T-helper 1 cell (primary cell): ENCODE measurements around the gene PGBD5.

Source experiments
- DNase-seq, 5 donors: peaks; one replicate each; pipeline ENCODE4 v3.0.0-alpha.2; 2012 to 2020

The PGBD5 gene

GRCh38 chr1:230395932-230396331 lies 30.2 kb downstream of the PGBD5 start:
- no peak for DNase-seq

- no peak for DNase-seq
Measured at GRCh38 chr1:230394741-230395140, 31.4 kb downstream of the PGBD5 start.

GRCh38 chr1:230394134-230394533 lies 32.0 kb downstream of the PGBD5 start:
- DNase-seq, result no peak

- no peak for DNase-seq
Measured at GRCh38 chr1:230393722-230394121, 32.4 kb downstream of the PGBD5 start.

GRCh38 chr1:230392920-230393521 lies 33.1 kb downstream of the PGBD5 start:
- no peak for DNase-seq

GRCh38 chr1:230392536-230392909 lies 33.6 kb downstream of the PGBD5 start:
- no peak for DNase-seq

GRCh38 chr1:230391776-230392535 lies 34.2 kb downstream of the PGBD5 start:
- no peak for DNase-seq

GRCh38 chr1:230390371-230390770 lies 35.8 kb downstream of the PGBD5 start:
- no peak for DNase-seq

GRCh38 chr1:230387876-230388275 lies 38.3 kb downstream of the PGBD5 start:
- DNase-seq, result no peak

- no peak for DNase-seq
Measured at GRCh38 chr1:230387296-230387695, 38.8 kb downstream of the PGBD5 start.

- no peak for DNase-seq
Measured at GRCh38 chr1:230386637-230387262, 39.4 kb downstream of the PGBD5 start.

- no peak for DNase-seq
Measured at GRCh38 chr1:230385930-230386329, 40.2 kb downstream of the PGBD5 start.

- DNase-seq, result no peak
Measured at GRCh38 chr1:230385158-230385450, 41.0 kb downstream of the PGBD5 start.

GRCh38 chr1:230384380-230385157 lies 41.6 kb downstream of the PGBD5 start:
- no peak for DNase-seq

GRCh38 chr1:230383425-230383824 lies 42.7 kb downstream of the PGBD5 start:
- no peak for DNase-seq

GRCh38 chr1:230382001-230382491 lies 44.1 kb downstream of the PGBD5 start:
- no peak for DNase-seq

GRCh38 chr1:230381585-230381984 lies 44.5 kb downstream of the PGBD5 start:
- no peak for DNase-seq

- DNase-seq, result no peak
Measured at GRCh38 chr1:230381049-230381467, 45.1 kb downstream of the PGBD5 start.

- no peak for DNase-seq
Measured at GRCh38 chr1:230379928-230380327, 46.2 kb downstream of the PGBD5 start.

GRCh38 chr1:230379462-230379861 lies 46.7 kb downstream of the PGBD5 start:
- no peak for DNase-seq

GRCh38 chr1:230377851-230378250 lies 48.3 kb downstream of the PGBD5 start:
- no peak for DNase-seq

GRCh38 chr1:230377324-230377723 lies 48.8 kb downstream of the PGBD5 start:
- no peak for DNase-seq

GRCh38 chr1:230376296-230376695 lies 49.8 kb downstream of the PGBD5 start:
- no peak for DNase-seq
